Sigmoid colon (tissue), 7 donors: ENCODE data around the gene LTBP1. TPM values are rescaled to one million over a fixed set of nuclear protein-coding genes. Genes with fewer than 3 reads are reported as not detected.

Experiments
- DNase-seq: peaks from one replicate; pipeline ENCODE4 v3.0.0-alpha.2; 2019
- H3K27ac ChIP-seq, 4 donors: fragments of 200-600 bp; sonication (generic); one replicate each; pipeline ENCODE4 v1.5.1; 2016 to 2019; ENCODE audit warnings: mild to moderate bottlenecking in 1 of 4
- H3K27me3 ChIP-seq, 3 donors: fragments of 200-600 bp; sonication (generic); one replicate each; pipeline ENCODE4 v1.5.1; 2019; ENCODE audit warnings: mild to moderate bottlenecking in 1 of 3
- H3K36me3 ChIP-seq, 4 donors: fragments of 200-600 bp; sonication (generic); one replicate each; pipeline ENCODE4 v1.5.1; 2016 to 2019
- H3K4me1 ChIP-seq, 4 donors: fragments of 200-600 bp; sonication (generic); one replicate each; pipeline ENCODE4 v1.5.1; 2017 to 2019
- H3K4me3 ChIP-seq, 4 donors: fragments of 200-600 bp; sonication (generic); one replicate each; pipeline ENCODE4 v1.5.1; 2017 to 2019; ENCODE audit warnings: mild to moderate bottlenecking in 2 of 4, moderate library complexity in 1 of 4
- H3K9me3 ChIP-seq, 4 donors: fragments of 200-600 bp in 3 of 4; sonication (generic) in 3 of 4; one replicate each; pipeline versions ENCODE4 v1.5.1 to v1.6.1; 2013 to 2019
- CTCF ChIP-seq, 4 experiments: fragments of 450-650 bp in 3 of 4; fragments of 200-600 bp in 1 of 4; IDR thresholded peaks; one replicate each; pipeline ENCODE4 v1.5.1; 2016 to 2019; ENCODE audit warnings: antibody characterized with exemption in 4 of 4, mild to moderate bottlenecking in 3 of 4, moderate library complexity in 2 of 4
- EP300 ChIP-seq, 4 donors: sonication (generic); formaldehyde crosslinking; IDR thresholded peaks; one replicate each; pipeline ENCODE4 v1.6.1; 2017; ENCODE audit warnings: antibody characterized with exemption in 4 of 4
- POLR2A ChIP-seq, 2 donors: fragments of 450-650 bp; IDR thresholded peaks; one replicate each; pipeline ENCODE4 v1.6.1; 2016; ENCODE audit warnings: antibody characterized with exemption in 2 of 2, mild to moderate bottlenecking in 2 of 2, moderate library complexity in 2 of 2
- POLR2AphosphoS5 ChIP-seq, 4 donors: sonication (generic); formaldehyde crosslinking; IDR thresholded peaks; one replicate each; pipeline ENCODE4 v1.6.1; 2017; ENCODE audit warnings: antibody characterized with exemption in 4 of 4
- WGBS, 2 donors: extraction: QIAGEN DNeasy Blood & Tissue Kit; methylation state at CpG; one replicate each; pipeline ENCODE4 v1.1.7; 2013; 5-methylcytosine and 5-hydroxymethylcytosine counted together
- intact Hi-C: fragments of 100-400 bp; cut with DNase I; formaldehyde crosslinking; loops from one replicate; pipeline ENCODE4 v1.15.1; 2023
- polyA plus RNA-seq, 3 donors: library from polyadenylated mRNA; stranded (reverse); fragments of 200-250 nt; gene quantifications; one replicate each; pipeline ENCODE4 v1.2.3, GENCODE V29; 2013
- total RNA-seq, 4 donors: library from RNA; depleted of rRNA; stranded (reverse); fragments of >200 nt; gene quantifications; one replicate each; pipeline ENCODE4 v1.1.0, GENCODE V29; 2016
- donor health status: healthy with polysubstance abuse.
- donor health status: Bipolar disorder and iron deficiency.
- donor health status: healthy.

Gene LTBP1
- total and polyA plus RNA-seq, 7 donors = 3.0 to 102 (median 34.2) TPM

DNA sequence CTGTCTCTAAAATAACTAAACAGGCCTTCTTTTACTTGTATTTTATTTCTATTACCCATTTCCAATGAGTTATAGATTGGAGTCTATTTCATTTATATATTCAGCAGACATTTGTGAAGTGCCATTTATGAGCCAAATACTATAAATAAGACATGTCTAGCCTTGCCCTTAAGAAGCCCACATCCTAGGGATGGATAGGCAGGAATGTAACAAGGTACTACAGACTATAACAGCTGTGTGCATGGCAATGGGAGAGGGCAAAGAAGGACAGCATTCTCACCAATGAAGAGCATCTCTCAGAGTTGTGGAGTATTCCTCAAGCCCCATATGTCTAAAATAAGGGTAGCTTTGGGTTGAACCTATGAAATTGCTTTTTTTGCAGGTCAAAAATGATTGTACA, 367.8 kb downstream of the LTBP1 start:
- intact Hi-C loops = no loop called here
- no peak overlapping the region for H3K4me3 ChIP-seq
- no peaks in the 10 kb centered on the region for H3K27me3 ChIP-seq
- H3K36me3 ChIP-seq = peaks cover 0 to 12% (median 0%) of the 10 kb centered on the region in 4 donors
- no peak overlapping the region for H3K27ac ChIP-seq
- TF ChIP-seq POLR2A (IDR thresholded peaks at IDR 0.05) = no peak
- no peak for TF ChIP-seq CTCF (IDR thresholded peaks at IDR 0.05)
- TF ChIP-seq EP300 (IDR thresholded peaks at IDR 0.05) = no peak
- TF ChIP-seq POLR2AphosphoS5 (IDR thresholded peaks at IDR 0.05) = no peak
- no peaks in the 10 kb centered on the region for H3K4me1 ChIP-seq
- DNase-seq = no peak
- no peaks in the 10 kb centered on the region for H3K9me3 ChIP-seq

- intact Hi-C loops = no loop called here
- WGBS, 2 donors = 74 to 79% methylated on average over 1 of the region's 1 CpG
- Histone ChIP-seq H3K4me1 (peaks cover 0 to 11% (median 4%) of the 10 kb centered on the region in 4 donors), H3K4me3 (no peak overlapping the region), H3K27ac (no peak overlapping the region), H3K27me3 (no peaks in the 10 kb centered on the region), H3K36me3 (peaks cover 0 to 6% (median 0%) of the 10 kb centered on the region in 4 donors), H3K9me3 (no peaks in the 10 kb centered on the region)
- DNase-seq = no peak
- TF ChIP-seq CTCF (IDR thresholded peaks at IDR 0.05) = no peak
- no peak for TF ChIP-seq POLR2AphosphoS5 (IDR thresholded peaks at IDR 0.05)
- no peak for TF ChIP-seq EP300 (IDR thresholded peaks at IDR 0.05)
- TF ChIP-seq POLR2A (IDR thresholded peaks at IDR 0.05) = no peak
Measured at GRCh38 chr2:33316328-33316727, 369.6 kb downstream of the LTBP1 start.

- no peak for TF ChIP-seq CTCF (IDR thresholded peaks at IDR 0.05)
- TF ChIP-seq EP300 (IDR thresholded peaks at IDR 0.05) = no peak
- no peak for TF ChIP-seq POLR2A (IDR thresholded peaks at IDR 0.05)
- TF ChIP-seq POLR2AphosphoS5 (IDR thresholded peaks at IDR 0.05) = no peak
- H3K4me3 ChIP-seq = no peak overlapping the region
- peaks cover 0 to 6% (median 0%) of the 10 kb centered on the region in 4 donors for H3K36me3 ChIP-seq
- peaks cover 0 to 22% (median 15%) of the 10 kb centered on the region in 4 donors for H3K4me1 ChIP-seq
- intact Hi-C loops = no loop called here
- peak overlapping the region in 2 of 4 donors; percentile 11 to 22 for H3K27ac ChIP-seq
- no peaks in the 10 kb centered on the region for H3K27me3 ChIP-seq
- DNase-seq = no peak
- H3K9me3 ChIP-seq = no peaks in the 10 kb centered on the region
- WGBS, 2 donors = 86 to 91% methylated on average over 5 of the region's 5 CpGs
Measured at GRCh38 chr2:33317369-33318007, 370.7 kb downstream of the LTBP1 start.

DNA sequence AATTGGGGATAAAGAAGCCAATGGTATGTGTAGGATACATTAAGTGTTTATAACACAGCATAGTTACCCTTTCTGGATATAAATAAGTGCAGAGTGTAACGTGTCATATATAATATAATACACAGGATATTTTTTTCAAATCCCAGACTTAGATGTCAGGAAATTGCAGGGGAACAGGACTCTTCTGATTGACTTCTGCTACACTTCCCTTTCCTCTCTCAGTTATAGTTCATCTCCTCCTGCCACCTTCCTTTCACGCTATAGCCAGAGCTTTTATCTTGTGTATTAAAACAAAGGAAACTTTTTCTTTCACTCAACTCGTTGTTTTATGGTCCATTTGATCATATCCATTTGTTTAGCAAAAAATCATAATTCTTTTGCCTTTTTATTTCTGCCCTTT, 371.7 kb downstream of the LTBP1 start:
- H3K4me1 ChIP-seq = peaks cover 0 to 32% (median 23%) of the 10 kb centered on the region in 4 donors
- DNase-seq = no peak
- 64 to 80% methylated on average over 3 of the region's 3 CpGs for WGBS, 2 donors
- H3K4me3 ChIP-seq = no peak overlapping the region
- peaks cover 0 to 6% (median 0%) of the 10 kb centered on the region in 4 donors for H3K36me3 ChIP-seq
- TF ChIP-seq POLR2AphosphoS5 (IDR thresholded peaks at IDR 0.05) (no peak), POLR2A (IDR thresholded peaks at IDR 0.05) (no peak), EP300 (IDR thresholded peaks at IDR 0.05) (no peak), CTCF (IDR thresholded peaks at IDR 0.05) (no peak)
- intact Hi-C loops = no loop called here
- H3K27ac ChIP-seq = no peak overlapping the region
- no peaks in the 10 kb centered on the region for H3K9me3 ChIP-seq
- H3K27me3 ChIP-seq = no peaks in the 10 kb centered on the region

- H3K4me1 ChIP-seq = peaks cover 0 to 40% (median 25%) of the 10 kb centered on the region in 4 donors
- TF ChIP-seq POLR2A (IDR thresholded peaks at IDR 0.05) (no peak), EP300 (IDR thresholded peaks at IDR 0.05) (no peak), POLR2AphosphoS5 (IDR thresholded peaks at IDR 0.05) (no peak), CTCF (IDR thresholded peaks at IDR 0.05) (no peak)
- intact Hi-C loops = no loop called here
- H3K9me3 ChIP-seq = no peaks in the 10 kb centered on the region
- H3K27me3 ChIP-seq = no peaks in the 10 kb centered on the region
- H3K27ac ChIP-seq = peak overlapping the region in 3 of 4 donors; percentile 66 to 67 (median 67)
- 35 to 77% methylated on average over 3 of the region's 3 CpGs for WGBS, 2 donors
- no peak for DNase-seq
- H3K4me3 ChIP-seq = no peak overlapping the region
- H3K36me3 ChIP-seq = peaks cover 0 to under 1% (median 0%) of the 10 kb centered on the region in 4 donors
Measured at GRCh38 chr2:33320573-33320972, 373.8 kb downstream of the LTBP1 start.
